SIG-M5 treated with dmso at 0.1 percent for 504 hours (cell line): Measurements from ENCODE around the gene KBTBD7.
"Not testable (repeated sequence)": the region's sequence is repeated elsewhere in the genome, so short reads cannot be mapped to it uniquely, and the experiment has no call there.

Source experiments
- DNase-seq: peaks from one replicate; lab custom pipeline; 2025; ENCODE audit not compliant: unreplicated experiment; lab: John Stamatoyannopoulos, UW

The KBTBD7 gene

DNA sequence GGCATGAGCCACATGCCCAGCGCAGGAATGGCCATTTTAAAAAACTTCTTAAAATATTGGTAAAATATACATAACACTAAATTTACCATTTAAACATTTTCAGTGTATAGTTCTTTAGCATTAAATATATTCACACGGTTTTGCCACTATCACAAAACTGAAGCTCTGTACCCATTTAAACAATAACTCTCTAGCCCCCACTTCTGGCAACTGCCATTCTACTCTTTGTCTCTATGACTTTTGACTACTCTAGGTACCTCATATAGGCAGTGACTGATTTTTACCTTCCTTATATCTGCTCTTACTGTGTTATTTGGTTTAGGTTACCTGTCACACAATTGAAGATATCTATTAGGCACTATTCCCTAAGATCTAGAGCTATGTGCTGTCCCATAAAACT, 2.3 kb upstream of the KBTBD7 start:
- peak; percentile 66 for DNase-seq

DNA sequence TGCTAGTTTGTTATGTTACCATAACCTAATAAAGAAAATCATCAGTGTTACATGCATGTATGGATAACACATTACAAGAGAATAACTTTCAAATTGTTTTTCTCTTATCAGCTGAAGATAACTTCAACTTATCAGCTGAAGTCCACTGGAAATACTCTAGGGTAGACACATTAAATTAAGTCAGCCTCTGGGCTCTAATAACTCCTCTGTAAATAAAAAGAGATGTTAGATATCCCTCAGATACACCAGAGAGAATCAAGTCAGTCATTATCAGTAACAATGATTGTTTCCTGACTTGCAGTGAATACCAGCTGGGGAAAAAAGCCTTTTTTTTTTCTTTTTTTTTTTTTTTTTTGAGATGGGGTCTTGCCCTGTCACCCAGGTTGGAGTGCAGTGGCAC, 1.6 kb upstream of the KBTBD7 start:
- DNase-seq: no peak

DNA sequence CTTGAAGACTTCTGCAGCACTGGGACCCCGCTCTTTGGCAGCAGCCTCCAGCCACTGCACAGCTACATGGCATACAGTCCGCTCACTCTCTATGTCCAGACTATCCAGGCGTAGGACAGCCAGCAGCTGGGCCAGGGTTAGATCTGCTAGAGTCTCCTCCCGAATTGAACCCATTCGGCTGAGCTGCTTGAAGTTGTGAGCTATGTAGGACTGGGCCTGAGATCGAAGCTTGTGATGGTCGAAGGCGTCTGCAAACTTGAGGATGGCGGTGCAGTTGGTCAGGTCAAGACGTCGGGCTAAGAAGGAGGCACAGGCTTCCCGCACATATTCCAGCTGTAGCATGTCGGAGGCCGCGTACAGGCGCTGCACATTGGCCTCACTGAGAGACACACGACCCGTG, 900 bp downstream of the KBTBD7 start:
- DNase-seq: no peak

DNA sequence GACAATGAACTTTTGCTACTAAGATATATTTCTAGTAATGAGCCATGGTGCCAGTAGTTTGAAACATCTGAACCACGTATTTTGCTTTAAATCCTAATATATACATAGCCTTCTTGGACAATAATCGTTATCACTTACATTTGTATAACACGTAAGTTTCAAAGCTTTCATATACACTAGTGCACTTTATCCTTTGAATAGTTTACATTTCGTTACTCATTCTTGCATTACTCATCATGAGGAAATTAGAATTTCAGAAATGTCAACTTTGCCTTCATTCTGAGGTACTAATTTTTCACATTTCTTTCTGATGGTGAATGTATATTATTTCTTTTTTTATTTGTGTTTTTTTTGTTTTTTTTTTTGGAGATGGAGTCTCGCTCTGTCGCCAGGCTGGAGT, 5.8 kb downstream of the KBTBD7 start:
- no peak for DNase-seq

DNA sequence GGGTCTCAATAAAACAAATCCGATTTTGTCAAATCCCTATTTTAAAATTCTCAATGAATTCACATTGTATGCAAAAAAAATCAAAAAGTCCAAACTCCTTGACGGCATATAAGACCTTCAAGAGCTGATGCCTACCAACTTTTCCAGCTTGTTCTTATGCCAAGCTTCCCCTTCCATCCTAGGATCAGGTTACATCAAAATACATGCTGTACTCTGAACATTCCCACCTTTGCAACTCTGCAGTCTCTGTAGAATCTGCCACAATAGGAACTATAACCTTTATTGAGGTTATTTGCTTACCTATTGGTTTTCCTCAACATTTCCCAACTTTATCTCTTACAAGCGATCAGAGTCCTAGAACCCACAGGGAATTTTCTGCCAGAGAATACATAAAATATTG, 7.9 kb downstream of the KBTBD7 start:
- no peak for DNase-seq

DNA sequence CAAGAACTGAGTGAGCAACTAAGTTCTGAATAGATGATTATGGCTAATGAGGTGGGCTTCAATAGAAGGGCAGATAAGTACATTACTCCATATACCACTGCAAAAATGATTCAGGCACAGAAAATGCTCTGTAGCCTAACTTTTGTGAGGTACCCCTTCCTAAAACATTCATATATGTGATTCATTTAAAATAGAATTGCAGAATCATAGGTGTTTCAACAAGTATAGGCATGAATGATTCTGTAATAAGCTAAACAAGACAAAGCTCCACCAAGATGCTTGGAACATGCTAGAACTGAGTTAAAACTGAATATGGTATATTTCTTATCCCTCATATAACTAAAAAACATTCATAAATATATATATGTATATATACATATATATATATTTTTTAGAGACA, 12.1 kb downstream of the KBTBD7 start:
- no peak for DNase-seq

DNA sequence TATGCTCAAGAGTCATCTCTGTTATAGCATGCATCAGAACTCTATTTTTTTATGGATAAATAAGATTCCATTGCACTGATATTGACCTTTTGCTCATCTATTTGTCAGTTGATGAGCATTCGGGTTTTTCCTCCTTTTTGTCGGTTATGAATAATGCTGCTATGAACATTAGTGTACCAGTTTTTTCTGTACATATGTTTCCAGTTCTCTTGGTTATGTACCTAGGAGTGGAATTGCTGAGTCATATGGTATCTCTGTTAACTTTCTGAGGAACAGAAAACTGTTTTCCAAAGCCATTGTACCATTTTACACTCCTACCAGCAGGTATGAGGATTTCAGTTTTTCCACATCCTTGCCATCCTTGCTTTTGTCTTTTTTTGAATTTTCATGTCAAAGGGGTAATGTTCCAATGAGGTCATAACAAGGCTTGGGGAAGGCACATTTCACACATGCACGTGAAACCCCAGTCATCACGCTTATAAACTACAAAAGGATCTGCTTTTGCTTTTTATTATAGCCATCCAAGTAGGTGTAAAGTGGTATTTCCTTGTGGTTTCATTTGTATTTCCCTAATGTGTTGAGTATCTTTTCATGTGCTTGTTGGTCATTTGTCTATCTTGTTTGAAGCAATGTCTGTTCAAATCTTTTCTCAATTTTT, 14.6 kb downstream of the KBTBD7 start:
- DNase-seq: no peak

DNA sequence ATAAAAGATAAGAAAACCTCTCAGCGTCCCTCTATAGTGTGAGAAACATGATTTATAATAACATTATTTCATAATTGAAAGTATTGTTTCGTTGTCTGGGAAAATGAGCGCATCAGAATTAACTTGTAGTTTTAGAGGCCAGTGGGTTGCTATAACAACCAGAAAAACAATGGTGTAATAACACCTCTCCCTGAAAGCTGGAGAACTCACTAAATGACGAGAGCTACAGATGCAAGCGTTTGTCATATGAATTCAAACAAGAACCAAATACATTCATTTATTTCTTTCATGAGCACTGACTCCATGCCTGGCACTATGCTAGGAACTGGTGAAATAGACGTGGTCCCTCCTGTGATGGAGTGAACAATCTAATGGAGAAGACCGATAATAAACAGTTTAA, 16.3 kb downstream of the KBTBD7 start:
- peak; percentile 28 for DNase-seq

DNA sequence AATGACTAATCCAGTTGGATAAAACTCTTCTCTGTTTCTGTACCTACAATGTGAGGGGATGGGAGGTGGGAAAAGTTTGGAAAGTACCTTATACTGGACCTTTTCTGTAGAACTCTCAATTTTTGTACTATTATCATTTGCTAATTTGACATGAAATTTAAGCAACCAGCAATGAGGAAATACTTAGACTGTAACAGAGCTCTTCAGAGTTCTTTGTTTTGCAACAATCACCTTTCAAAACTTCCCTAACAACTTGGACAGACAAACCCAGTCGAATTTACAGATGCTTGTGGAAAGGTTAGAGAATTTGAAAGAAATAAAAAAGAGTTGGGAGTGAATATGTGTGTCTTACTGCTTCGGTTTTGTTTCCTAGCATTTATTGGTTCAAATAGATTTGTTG, 16.8 kb downstream of the KBTBD7 start:
- DNase-seq: peak; percentile 92

DNA sequence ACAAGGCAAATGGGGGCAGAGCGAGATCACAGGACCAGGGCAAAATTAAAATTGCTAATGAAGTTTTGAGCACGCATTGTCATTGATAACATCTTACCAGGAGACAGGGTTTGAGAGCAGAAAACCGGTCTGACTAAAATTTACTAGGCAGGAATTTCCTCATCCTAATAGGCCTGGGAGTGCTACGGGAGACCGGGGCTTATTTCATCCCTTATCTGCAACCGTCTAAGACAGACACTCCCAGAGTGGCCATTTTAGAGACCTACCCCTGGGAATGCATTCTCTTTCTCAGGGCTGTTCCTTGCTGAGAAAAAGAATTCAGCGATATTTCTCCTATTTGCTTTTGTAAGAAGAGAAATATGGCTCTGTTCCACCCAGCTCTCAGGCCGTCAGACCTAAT, 18.8 kb downstream of the KBTBD7 start:
- DNase-seq: not testable (repeated sequence)

DNA sequence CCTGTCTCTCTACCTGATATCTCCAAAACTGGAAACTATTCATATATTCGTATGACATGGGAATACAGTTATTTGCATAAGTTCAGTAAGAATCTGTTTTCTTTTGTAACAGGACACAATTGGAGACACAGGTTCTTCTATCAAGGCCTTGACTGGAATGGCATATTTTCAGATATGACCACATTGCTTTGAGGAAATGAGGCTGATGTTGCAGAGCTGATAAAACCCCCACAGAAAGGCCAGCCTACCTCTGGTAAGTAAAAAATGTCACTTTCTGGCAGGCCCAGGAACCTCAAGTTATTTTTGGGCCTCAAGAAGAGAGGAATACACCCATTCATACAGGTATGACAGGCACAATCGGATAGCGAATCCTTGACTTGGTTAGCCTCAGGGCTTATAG, 32.2 kb downstream of the KBTBD7 start:
- no peak for DNase-seq

DNA sequence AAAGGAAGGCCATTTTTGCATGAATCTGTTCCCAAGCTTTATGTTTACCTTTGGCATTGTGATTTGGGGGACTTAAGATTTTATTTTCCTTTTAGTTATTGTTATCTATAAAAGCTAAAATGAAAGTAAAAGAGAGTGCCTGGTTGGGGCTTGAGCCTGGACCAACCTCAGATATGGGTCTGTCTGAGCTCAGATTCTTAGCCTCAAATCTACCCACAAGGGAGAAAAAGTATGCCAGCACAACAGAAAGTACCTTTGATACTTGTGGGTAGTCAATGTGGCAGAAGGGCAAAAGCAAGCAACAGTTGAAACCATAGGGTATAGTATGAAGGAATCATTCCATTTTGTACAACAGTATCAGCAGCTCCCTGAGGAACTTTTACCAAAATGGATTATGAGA, 35.2 kb downstream of the KBTBD7 start:
- no peak for DNase-seq

DNA sequence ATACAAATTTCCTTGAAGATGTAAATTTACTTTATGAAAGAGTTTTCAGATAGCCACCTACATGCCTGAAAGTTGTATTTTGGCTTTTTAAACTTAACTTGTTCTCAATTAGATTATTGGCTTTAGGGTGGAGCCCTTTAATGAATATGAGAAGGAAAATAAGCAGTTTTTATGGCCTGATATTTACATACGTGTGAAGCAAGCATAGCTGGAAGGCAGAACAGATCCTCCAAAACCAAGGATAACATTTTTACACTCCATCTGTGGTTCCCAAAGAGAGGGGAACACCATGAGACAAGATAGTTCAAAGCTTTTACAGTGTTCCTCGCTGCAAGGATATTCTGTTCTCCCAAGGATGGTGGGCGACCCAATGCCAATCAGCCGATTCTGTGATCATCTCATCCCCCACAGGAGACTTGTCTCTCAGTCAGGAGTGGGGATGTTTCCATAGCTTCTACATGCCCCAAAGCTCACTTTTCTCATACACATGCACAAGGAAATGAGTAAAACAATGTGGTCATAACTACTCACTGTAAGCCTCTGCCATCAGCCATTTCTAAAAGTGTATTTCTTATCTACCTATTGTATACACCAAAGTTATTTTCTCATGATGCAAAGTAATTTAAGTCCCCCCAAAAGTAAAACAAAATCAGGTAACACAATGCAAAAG, 37.2 kb downstream of the KBTBD7 start:
- DNase-seq: no peak

DNA sequence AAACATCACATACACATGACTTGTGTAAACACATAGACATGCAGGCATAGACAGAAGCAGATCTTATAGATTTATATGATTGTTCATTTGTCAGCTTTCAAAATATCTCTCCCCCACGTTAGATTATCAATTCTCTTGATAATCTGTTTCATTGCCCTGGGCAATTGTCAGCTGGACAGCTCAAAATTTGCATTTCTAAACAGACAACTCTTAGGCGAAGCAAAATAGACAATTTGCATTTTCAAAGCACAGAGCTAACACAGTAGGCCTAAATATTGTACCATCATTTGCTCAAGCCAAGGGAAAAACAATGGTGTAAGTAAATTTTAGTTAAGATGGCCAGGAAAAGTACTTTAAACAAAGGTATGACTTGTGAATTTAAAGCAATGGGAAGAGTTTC, 37.7 kb downstream of the KBTBD7 start:
- no peak for DNase-seq

DNA sequence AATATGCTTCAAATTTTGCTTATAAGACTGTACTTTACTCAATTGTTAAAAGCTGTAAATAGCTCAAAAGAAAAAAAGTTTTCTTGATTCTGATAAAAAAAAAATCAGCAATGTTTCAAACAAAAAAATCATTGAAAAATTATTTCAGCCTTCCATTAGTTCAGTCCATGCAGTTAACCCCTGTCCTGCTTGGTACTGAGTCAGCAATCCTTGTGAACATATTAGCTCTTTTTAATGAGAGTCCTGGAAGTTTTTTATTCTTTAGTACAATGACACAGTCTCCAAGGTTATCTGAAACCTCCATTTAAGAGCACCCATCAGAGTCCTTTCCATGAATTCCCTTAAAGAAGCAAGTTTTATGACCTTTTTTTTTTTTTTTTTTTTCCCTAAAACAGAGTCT, 40.3 kb downstream of the KBTBD7 start:
- DNase-seq: no peak

DNA sequence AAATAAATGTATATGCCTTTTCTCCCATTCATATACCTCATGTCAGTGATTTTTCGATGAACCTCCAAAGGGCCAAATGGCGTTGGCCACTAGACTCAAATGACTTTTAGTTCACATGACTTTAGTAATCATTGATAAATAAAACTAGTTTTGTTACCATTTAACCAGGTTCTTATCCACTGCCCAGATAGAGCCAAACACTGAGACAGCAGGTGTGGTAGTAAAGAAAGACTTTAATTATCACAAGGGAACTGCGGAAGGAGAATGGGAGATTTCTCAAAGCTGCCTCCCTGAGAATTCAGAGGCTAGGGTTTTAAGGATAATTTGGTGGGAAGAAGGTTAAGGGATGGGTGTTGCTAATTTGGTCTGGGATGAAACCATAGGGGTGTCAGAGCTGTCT, 42.4 kb downstream of the KBTBD7 start:
- no peak for DNase-seq

DNA sequence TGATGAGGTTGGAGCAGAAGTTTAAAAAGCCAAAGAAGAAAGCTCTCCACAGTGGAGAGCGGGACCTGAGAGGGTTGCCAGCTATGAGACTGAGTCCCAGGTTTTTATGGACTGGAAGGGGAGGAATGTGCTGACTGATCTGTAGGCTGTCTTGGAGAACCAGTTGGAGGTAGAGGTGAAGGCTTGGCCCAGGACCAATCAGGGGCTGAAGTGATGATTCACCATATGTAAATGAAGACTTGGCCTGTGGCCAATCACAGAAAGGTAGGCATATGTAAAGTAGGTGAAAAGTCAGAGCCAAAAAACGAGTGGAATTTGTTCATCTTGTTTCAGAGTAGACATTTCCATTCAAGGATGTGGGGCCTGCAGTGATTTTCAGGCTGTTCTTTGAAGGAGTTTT, 44.3 kb downstream of the KBTBD7 start:
- DNase-seq: no peak

DNA sequence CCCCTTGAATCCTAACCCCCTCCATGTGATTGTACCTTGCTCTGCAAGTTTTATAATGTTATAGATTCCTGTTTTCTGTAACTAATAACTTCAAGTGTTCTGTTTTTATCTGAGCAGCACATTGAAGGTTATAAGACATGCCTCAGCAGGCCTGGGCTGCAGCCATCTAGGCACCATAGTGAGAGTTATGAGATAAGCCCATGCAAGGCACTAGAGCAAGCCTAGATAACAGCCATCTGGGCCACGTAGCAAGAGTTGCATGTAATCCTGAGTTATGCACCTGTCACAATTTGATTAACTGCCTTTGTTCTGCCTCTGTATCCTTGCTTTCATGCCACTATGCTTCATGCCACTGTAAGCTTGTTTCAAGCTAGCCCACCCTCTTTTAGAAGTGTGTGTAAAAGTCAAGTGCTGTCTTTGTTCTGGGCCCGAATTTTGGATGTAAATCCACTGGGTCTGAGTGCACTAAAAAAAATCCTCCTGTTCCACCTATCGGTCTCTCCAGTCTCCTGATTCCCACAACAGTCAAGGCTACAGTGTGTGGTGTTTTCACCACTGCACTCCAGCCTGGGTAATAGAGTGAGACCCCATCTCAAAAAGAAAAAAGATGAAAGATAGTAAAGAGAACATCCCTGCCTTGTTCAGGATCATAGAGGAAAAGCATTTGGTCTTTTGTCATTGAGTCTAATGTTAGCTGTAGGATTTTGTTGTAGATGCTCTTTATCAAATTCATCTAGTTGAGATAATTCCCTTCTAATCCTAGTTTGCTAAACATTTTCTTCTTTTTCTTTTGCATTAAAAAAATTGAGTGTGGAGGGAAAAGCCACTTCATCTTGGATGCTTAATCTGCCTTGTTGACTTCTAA, 45.7 kb downstream of the KBTBD7 start:
- no peak for DNase-seq

DNA sequence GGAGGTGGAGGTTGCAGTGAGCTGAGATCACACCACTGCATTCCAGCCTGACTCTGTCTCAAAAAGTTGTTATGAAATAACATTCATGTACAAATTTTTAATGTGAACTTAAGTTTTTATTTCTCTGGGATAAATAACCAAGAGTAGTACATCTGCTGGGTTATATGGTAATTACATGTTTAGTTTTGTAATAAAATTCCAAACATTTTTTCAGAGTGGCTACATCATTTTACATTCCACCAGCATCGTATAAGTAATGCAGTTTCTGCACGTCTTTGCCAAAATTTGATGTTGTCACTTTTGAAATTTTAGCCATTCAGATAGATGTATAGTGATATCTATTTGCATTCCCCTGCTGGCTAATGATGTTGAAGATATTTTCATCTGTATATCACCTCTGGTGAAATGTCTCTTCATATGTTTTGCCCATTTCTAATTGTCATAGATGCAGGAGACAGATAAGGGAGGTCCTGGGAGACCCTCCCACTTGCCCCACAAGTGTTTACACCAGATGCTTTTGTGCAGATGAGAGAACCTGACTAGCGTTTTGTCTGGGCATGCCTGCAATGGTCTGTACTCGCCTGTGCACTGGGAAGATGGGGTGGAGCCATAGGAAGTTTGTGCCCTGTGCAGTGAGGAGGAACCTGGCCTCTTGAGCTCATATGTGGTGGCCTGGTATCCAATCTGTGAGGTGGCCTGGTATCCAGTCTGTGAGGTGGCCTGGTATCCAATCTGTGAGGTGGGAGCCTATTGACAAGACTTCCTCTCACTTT, 49.0 kb downstream of the KBTBD7 start:
- no peak for DNase-seq

DNA sequence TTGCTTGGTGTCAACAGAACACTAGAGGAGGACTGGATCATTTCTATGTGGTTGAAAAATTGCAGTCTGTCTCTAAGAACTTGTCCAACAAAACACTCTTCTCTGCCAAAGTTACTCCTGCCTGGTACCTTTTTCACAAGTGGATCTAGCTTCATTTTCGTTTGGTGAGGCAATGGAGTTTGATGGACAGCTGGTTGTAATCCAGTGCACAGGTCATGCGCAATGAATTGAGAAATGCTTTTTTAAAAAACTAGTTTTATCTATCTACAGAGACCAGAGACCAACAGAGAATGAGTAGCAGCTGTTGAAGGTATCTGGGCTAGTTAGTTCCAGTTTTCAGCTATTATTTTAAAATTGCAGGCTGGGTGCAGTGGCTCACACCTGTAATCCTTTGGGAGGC, 49.8 kb downstream of the KBTBD7 start:
- peak; percentile 8 for DNase-seq
